Psoas muscle (tissue), 8 donors: ENCODE results near the gene DEFB124. TPM values are rescaled to one million over a fixed set of nuclear protein-coding genes. Genes with fewer than 3 reads are reported as not detected.

Experiments
- ATAC-seq, 4 donors: fragments of 200-7000 bp; cut with Tn5 transposase; one replicate each; pipeline ENCODE4 v1.9.1; 2020; ENCODE audit warnings: moderate library complexity in 3 of 4, mild to moderate bottlenecking in 2 of 4
- DNase-seq, 2 donors: peaks; one replicate each; pipeline ENCODE4 v3.0.0-alpha.2; 2020
- H3K27ac ChIP-seq: fragments of 200-600 bp; one replicate; pipeline ENCODE4 v1.8.0; 2022
- H3K27me3 ChIP-seq, 3 donors: fragments of 200-600 bp in 1 of 3; one replicate each; pipeline versions ENCODE4 v1.6.1 to v1.8.0; 2013 to 2022; ENCODE audit warnings: low read length in 2 of 3, mild to moderate bottlenecking in 2 of 3, moderate library complexity in 1 of 3; ENCODE audit not compliant: insufficient read depth in 3 of 3
- H3K36me3 ChIP-seq, 2 donors: fragments of 200-600 bp in 1 of 2; one replicate each; pipeline versions ENCODE4 v1.6.1 to v1.8.0; 2013 to 2022; ENCODE audit warnings: low read depth in 1 of 2, mild to moderate bottlenecking in 1 of 2, moderate library complexity in 1 of 2; ENCODE audit not compliant: insufficient read depth in 1 of 2
- H3K4me1 ChIP-seq: fragments of 200-600 bp; one replicate; pipeline ENCODE4 v1.8.0; 2022
- H3K4me3 ChIP-seq: fragments of 200-600 bp; one replicate; pipeline ENCODE4 v1.8.0; 2022; ENCODE audit warnings: mild to moderate bottlenecking
- H3K9me3 ChIP-seq: fragments of 200-600 bp; one replicate; pipeline ENCODE4 v1.8.0; 2022
- CTCF ChIP-seq: fragments of 200-600 bp; IDR thresholded peaks from one replicate; pipeline ENCODE4 v1.8.0; 2022; ENCODE audit warnings: antibody characterized with exemption
- WGBS, 3 donors: extraction: QIAGEN DNeasy Blood & Tissue Kit; methylation state at CpG; one replicate each; pipeline versions ENCODE4 v1.1.6 to v1.1.7; 2013; 5-methylcytosine and 5-hydroxymethylcytosine counted together
- intact Hi-C, 2 donors: fragments of 100-400 bp; cut with DNase I; formaldehyde crosslinking; loops; one replicate each; pipeline versions ENCODE4 v1.11.0 to v1.14.2; 2022
- polyA plus RNA-seq, 3 donors: library from polyadenylated mRNA; stranded (reverse); fragments of 200-250 nt; gene quantifications; one replicate each; pipeline ENCODE4 v1.2.3, GENCODE V29; 2013
- total RNA-seq, 4 donors: library from RNA; stranded (reverse); fragmentation: NEBNext Ultra II Directional in 2 of 4; extraction: Animal tissue kit (Norgen Biotek cat#: 25700) in 2 of 4; gene quantifications; one replicate each; pipeline versions ENCODE4 v1.2.1 to v1.2.4, GENCODE V29; 2021 to 2023
- donor health status: healthy with polysubstance abuse.
- donor health status: DM: no; HTN: no; CAD: no; lungs with moderate emphysema.
- donor health status: Bipolar disorder and iron deficiency.
- donor health status: healthy.
- donor health status: DM: yes; HTN: yes; CAD: no.
- donor health status: DM: no; HTN: no; CAD: no.
- donor health status: DM: no; HTN: no; CAD: no.
- donor health status: DM: yes; HTN: yes; CAD: no.

Gene DEFB124
- total and polyA plus RNA-seq, 7 donors = 0.18 TPM; not detected in 6

- peaks cover 0 to 29% (median 0%) of the 10 kb centered on the region in 3 donors for H3K27me3 ChIP-seq
- TF ChIP-seq CTCF = no peak
- ATAC-seq = no peak
- no peaks in the 10 kb centered on the region for H3K36me3 ChIP-seq
- H3K9me3 ChIP-seq = no peaks in the 10 kb centered on the region
- intact Hi-C loops = no loop called here
- H3K4me3 ChIP-seq = no peak overlapping the region
- WGBS, 3 donors = 31 to 45% (median 33%) methylated on average over 36 of the region's 36 CpGs
- DNase-seq = peak; percentile 28 to 63
- no peaks in the 10 kb centered on the region for H3K4me1 ChIP-seq
- H3K27ac ChIP-seq = no peak overlapping the region
These were observed 9.1 kb upstream of the DEFB124 start for GRCh38 chr20:31484001-31484400.

GRCh38 chr20:31476643-31477215 is 1.8 kb upstream of the DEFB124 start:
- intact Hi-C loops = no loop called here
- Histone ChIP-seq H3K9me3 (no peaks in the 10 kb centered on the region), H3K27me3 (peaks cover 0 to 18% (median 7%) of the 10 kb centered on the region in 3 donors), H3K36me3 (no peaks in the 10 kb centered on the region), H3K4me1 (no peaks in the 10 kb centered on the region), H3K27ac (no peak overlapping the region), H3K4me3 (peak overlapping the region; percentile 55)
- TF ChIP-seq CTCF = no peak
- DNase-seq = no peak
- ATAC-seq = no peak
- 52 to 54% (median 54%) methylated on average over 6 of the region's 6 CpGs for WGBS, 3 donors

- Histone ChIP-seq H3K4me3 (peak overlapping the region; percentile 55), H3K36me3 (no peaks in the 10 kb centered on the region), H3K27ac (no peak overlapping the region), H3K27me3 (peaks cover 0 to 18% (median 7%) of the 10 kb centered on the region in 3 donors), H3K4me1 (no peaks in the 10 kb centered on the region), H3K9me3 (no peaks in the 10 kb centered on the region)
- intact Hi-C loops = no loop called here
- no peak for DNase-seq
- 44 to 75% (median 57%) methylated on average over 6 of the region's 6 CpGs for WGBS, 3 donors
- no peak for TF ChIP-seq CTCF
- no peak for ATAC-seq
These were observed 1.3 kb upstream of the DEFB124 start for GRCh38 chr20:31476294-31476585.

GRCh38 chr20:31475472-31476293 is 756 bp upstream of the DEFB124 start:
- Histone ChIP-seq H3K9me3 (no peaks in the 10 kb centered on the region), H3K4me3 (peak overlapping the region; percentile 55), H3K27me3 (peaks cover 0 to 18% (median 7%) of the 10 kb centered on the region in 3 donors), H3K27ac (no peak overlapping the region), H3K36me3 (no peaks in the 10 kb centered on the region), H3K4me1 (no peaks in the 10 kb centered on the region)
- intact Hi-C loops = no loop called here
- no peak for TF ChIP-seq CTCF
- no peak for DNase-seq
- 3 to 6% (median 4%) methylated on average over 26 to 29 of the region's 29 CpGs for WGBS, 3 donors
- no peak for ATAC-seq
